Measurements from ENCODE around the gene C8G. TPM values are rescaled to one million over a fixed set of nuclear protein-coding genes. Genes with fewer than 3 reads are reported as not detected.

Gene C8G
- total and polyA plus RNA-seq, 9 of the 15 experiments (the other 6 are each of a cell fraction or from before 2014, with no cell fraction given): 0.35 to 5.9 (median 2.7) TPM; not detected in 2

GRCh38 chr9:136956604-136957003 is 11.6 kb downstream of the C8G start:
- ATAC-seq (no peak), FAIRE-seq (no peak), DNase-seq (ENCODE audit: extremely low read depth in 1 of 4, low spot score in 3 of 4) (no peak)
- Histone ChIP-seq H3K79me2 (ENCODE audit: control insufficient read depth, insufficient read depth, low read length) (no peaks in the 10 kb centered on the region), H3K4me2 (ENCODE audit: insufficient read depth, low read length) (no peak overlapping the region), H4K20me1 (replicated peaks; ENCODE audit: control insufficient read depth, insufficient read depth, low read length) (0 out of 2 replicates have a peak, but pooled peaks cover 4% of the 10 kb centered on the region), H2AFZ (ENCODE audit: low read depth, low read length) (no peak overlapping the region), H3K27me3 (ENCODE audit: control insufficient read depth in 2 of 2, insufficient read depth in 2 of 2, low read length in 2 of 2) (peaks cover 2 to 7% of the 10 kb centered on the region in 2 experiments; a peak in 3 of 5 replicates), H3K9me1 (ENCODE audit: control insufficient read depth, insufficient read depth, low read length) (no peaks in the 10 kb centered on the region), H3K4me3 (no peak overlapping the region), H3K9me3 (replicated peaks; ENCODE audit: control insufficient read depth, insufficient read depth, low read depth, low read length) (no peaks in the 10 kb centered on the region), H3K27ac (ENCODE audit: extremely low read depth, low read depth, low read length) (no peak overlapping the region), H3K9ac (ENCODE audit: insufficient read depth in 1 of 2, low read depth in 2 of 2, low read length in 2 of 2) (no peak overlapping the region), H3K4me1 (replicated peaks in 1 of 2; ENCODE audit: control insufficient read depth in 2 of 2, insufficient read depth in 2 of 2, low read length in 2 of 2) (peaks cover 0 to 65% of the 10 kb centered on the region in 2 experiments; a peak in 2 of 5 replicates), H3K36me3 (ENCODE audit: control insufficient read depth, insufficient read depth, low read length) (no peaks in the 10 kb centered on the region)
- BruUV-seq (replicated peaks): no TSS peak
- 4% methylated on average over 4 of the region's 4 CpGs for WGBS (ENCODE audit: insufficient coverage, low coverage, missing lambda C conversion rate)
- ChIA-PET CTCF (ENCODE audit: low intra/inter-chr PET ratio) (no interaction called here), POLR2A (interaction anchor here (0.7 kb wide), 1 partner anchor 103 kb away, joined by 3 read pairs; no protein-coding TSS in a partner anchor)
- in situ Hi-C loops (cut with MboI) (no loop called here), intact Hi-C loops (cut with micrococcal nuclease) (no loop called here)
- TF ChIP-seq KDM1A (IDR thresholded peaks at IDR 0.05) (peak; percentile 27 to 54; a peak in 2 of 4 replicates), DIDO1 (tag; IDR thresholded peaks at IDR 0.05; ENCODE audit: low read depth) (no peak), NFE2L1 (tag; IDR thresholded peaks at IDR 0.05; ENCODE audit: borderline replicate concordance, low read depth) (no peak), HINFP (tag; conservative IDR thresholded peaks at IDR 0.05; ENCODE audit: low read depth) (no peak), FOS (IDR thresholded peaks at IDR 0.05; ENCODE audit: extremely low read depth, insufficient read length) (no peak), KLF10 (CRISPR knock-in tag; IDR thresholded peaks at IDR 0.05) (no peak), TSC22D4 (tag; IDR thresholded peaks at IDR 0.05) (no peak), TAF9B (IDR thresholded peaks at IDR 0.05; ENCODE audit: partially characterized antibody) (no peak), ZNF778 (CRISPR knock-in tag; IDR thresholded peaks at IDR 0.05) (no peak), EHMT2 (IDR thresholded peaks at IDR 0.05) (peak; percentile 84; the same call in 1 of the 2 replicates), EGR1 (conservative IDR thresholded peaks at IDR 0.05) (peak; percentile 81), ZSCAN32 (CRISPR knock-in tag; IDR thresholded peaks at IDR 0.05) (no peak)
- TF ChIP-seq, protein P1, sequence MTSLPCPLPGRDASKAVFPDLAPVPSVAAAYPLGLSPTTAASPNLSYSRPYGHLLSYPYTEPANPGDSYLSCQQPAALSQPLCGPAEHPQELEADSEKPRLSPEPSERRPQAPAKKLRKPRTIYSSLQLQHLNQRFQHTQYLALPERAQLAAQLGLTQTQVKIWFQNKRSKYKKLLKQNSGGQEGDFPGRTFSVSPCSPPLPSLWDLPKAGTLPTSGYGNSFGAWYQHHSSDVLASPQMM (CRISPR knock-in tag; IDR thresholded peaks at IDR 0.05): no peak
- TF ChIP-seq, protein P2, sequence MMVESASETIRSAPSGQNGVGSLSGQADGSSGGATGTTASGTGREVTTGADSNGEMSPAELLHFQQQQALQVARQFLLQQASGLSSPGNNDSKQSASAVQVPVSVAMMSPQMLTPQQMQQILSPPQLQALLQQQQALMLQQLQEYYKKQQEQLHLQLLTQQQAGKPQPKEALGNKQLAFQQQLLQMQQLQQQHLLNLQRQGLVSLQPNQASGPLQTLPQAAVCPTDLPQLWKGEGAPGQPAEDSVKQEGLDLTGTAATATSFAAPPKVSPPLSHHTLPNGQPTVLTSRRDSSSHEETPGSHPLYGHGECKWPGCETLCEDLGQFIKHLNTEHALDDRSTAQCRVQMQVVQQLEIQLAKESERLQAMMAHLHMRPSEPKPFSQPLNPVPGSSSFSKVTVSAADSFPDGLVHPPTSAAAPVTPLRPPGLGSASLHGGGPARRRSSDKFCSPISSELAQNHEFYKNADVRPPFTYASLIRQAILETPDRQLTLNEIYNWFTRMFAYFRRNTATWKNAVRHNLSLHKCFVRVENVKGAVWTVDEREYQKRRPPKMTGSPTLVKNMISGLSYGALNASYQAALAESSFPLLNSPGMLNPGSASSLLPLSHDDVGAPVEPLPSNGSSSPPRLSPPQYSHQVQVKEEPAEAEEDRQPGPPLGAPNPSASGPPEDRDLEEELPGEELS (CRISPR knock-in tag; IDR thresholded peaks at IDR 0.05; ENCODE audit: borderline replicate concordance): no peak
- TF ChIP-seq, protein P3, sequence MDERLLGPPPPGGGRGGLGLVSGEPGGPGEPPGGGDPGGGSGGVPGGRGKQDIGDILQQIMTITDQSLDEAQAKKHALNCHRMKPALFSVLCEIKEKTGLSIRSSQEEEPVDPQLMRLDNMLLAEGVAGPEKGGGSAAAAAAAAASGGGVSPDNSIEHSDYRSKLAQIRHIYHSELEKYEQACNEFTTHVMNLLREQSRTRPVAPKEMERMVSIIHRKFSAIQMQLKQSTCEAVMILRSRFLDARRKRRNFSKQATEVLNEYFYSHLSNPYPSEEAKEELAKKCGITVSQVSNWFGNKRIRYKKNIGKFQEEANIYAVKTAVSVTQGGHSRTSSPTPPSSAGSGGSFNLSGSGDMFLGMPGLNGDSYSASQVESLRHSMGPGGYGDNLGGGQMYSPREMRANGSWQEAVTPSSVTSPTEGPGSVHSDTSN (CRISPR knock-in tag; IDR thresholded peaks at IDR 0.05; ENCODE audit: low read depth): no peak
- TF ChIP-seq, protein P3 (tag; conservative IDR thresholded peaks at IDR 0.05; ENCODE audit: low read depth): peak; percentile 15; the same call in 1 of the 2 replicates
